HG03045 (cell line): ENCODE data around the gene SGCA.

Source experiments
- ATAC-seq: cut with Tn5 transposase; IDR thresholded peaks from one replicate; pipeline ENCODE4 v1.9.1; 2021; ENCODE audit warnings: mild to moderate bottlenecking, moderate library complexity; ENCODE audit not compliant: unreplicated experiment

Gene SGCA

GRCh38 chr17:50181591-50182560 lies 16.1 kb downstream of the SGCA start:
- ATAC-seq, result no peak

DNA sequence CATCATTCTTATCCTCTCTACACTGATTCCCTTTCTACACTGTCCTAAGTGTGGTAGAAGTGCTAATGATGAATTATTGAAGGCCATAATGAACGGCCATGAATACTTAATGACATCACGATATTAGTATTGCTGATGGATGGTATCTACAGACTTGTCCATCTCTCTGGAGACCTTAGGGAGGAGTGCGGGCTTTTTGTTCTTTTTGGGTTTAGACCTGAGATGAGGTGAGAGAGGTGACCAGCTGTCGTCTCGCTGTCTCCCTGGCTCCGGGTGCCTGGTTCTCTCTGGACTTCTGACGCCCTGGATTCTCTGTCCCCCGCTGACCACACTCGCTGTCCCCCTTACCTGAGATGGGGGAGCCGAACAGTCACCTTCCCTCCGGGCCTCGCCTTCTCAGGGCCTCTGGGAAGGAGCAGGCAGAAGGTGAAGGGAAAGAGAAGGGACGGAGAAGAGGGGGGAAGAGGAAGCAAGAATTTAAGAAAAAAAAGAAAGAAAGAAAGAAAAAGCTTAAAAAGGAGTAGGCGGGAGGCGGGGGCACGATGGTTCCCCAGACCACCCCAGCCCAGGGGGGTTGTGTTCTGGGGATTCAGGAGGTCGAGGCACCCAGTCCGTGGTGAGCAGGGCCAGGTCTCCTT lies 17.1 kb downstream of the SGCA start:
- no peak for ATAC-seq

- ATAC-seq, result no peak
Measured at GRCh38 chr17:50183421-50183994, 17.7 kb downstream of the SGCA start.

GRCh38 chr17:50184064-50184463 lies 18.3 kb downstream of the SGCA start:
- no peak for ATAC-seq

- no peak for ATAC-seq
Measured at GRCh38 chr17:50184611-50185398, 19.0 kb downstream of the SGCA start.

DNA sequence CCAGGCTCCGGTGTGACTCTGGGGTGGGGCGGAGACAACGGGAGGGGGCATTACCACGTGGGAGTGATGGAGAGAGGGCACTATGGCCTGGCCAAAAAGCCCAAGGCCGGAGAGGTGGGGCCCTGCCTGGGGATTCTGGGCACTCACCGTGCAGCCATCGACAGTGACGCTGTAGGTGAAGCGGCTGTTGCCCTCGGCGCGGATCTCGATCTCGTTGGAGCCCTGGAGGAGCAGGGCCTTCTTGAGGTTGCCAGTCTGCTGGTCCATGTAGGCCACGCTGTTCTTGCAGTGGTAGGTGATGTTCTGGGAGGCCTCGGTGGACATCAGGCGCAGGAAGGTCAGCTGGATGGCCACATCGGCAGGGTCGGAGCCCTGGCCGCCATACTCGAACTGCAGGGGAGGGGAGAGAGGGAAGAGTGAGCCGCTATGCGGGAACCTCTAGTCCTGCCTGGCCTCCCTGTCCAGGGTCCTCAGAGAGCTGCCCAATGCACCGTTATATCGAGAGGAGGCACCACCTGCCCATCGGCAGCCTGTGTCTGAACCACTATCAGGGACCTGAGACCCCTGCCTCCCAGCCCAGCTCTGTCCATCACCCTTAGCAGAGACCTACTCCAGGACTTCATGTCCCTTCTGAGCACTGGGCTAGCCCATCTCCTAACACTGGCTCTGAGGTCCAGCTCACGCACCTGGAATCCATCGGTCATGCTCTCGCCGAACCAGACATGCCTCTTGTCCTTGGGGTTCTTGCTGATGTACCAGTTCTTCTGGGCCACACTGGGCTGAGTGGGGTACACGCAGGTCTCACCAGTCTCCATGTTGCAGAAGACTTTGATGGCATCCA lies 20.0 kb downstream of the SGCA start:
- no peak for ATAC-seq

- ATAC-seq, result no peak
Measured at GRCh38 chr17:50186661-50187393, 21.0 kb downstream of the SGCA start.

DNA sequence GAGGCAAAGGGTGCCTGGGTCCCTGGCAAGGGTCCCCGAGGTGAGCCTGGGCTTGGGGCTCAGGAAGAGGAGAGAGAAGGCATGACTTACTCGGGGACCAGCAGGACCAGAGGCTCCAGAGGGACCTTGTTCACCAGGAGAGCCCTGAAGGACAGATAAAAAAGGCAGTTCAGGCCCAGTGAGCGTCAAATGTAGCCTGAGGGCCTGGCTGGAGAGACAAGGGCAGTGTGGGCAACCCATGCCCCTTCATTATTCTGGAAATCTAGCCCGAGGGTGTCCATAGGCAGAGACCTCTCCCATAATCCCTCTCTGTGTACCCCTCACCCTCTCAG lies 21.6 kb downstream of the SGCA start:
- ATAC-seq, result no peak

- no peak for ATAC-seq
Measured at GRCh38 chr17:50187751-50188530, 22.1 kb downstream of the SGCA start.

DNA sequence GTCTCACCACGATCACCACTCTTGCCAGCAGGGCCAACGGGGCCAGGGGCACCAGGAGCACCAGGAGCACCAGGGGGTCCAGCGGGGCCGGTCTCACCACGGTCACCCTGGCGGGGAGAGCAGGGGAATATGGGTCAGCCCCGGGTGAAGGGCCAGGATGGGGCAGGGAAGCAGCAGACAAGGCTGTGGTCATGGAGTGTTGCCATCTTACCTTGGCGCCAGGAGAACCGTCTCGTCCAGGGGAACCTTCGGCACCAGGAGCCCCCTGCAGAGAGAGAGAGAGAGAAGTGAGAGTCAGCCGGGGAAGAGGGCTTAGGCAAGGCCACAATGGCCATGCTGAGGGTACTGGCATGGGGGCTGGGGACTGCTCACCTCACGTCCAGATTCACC lies 22.7 kb downstream of the SGCA start:
- ATAC-seq, result no peak

- ATAC-seq, result no peak
Measured at GRCh38 chr17:50188921-50189549, 23.2 kb downstream of the SGCA start.

GRCh38 chr17:50189550-50190292 lies 23.9 kb downstream of the SGCA start:
- no peak for ATAC-seq

GRCh38 chr17:50190293-50190602 lies 24.4 kb downstream of the SGCA start:
- ATAC-seq, result no peak

DNA sequence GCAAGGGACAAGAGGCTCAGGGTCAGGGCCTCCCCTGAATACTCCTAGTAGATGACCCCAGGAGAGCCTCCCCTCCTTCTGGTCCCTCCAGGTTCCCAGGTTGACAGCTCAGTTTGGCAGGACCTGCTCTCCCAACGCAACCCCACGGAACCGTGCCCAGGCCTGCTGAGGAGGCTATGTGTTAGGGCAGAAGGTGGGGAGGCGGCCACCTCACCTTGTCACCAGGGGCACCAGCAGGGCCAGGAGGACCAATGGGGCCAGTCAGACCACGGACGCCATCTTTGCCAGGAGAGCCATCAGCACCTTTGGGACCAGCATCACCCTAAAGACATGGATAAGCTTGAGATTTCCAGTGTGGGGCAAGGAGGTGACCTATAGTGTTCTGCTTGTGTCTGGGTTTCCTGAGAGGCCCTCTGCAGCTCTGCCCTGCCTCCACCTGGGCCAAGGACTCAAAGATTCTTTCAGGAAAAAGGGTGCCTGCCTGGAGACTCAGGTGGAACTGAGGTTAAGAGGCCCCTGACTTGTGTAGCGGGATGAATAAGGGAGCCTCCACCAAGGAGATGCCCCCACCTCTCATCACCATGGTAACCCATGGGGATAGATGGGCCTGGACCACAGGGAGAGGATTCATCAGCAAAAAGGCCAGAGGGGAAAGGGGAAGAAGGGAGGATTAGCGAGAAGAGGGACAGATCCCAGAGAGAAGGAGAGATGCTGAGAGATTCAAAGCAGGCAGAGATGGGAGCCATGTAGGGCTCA lies 25.0 kb downstream of the SGCA start:
- ATAC-seq, result no peak

DNA sequence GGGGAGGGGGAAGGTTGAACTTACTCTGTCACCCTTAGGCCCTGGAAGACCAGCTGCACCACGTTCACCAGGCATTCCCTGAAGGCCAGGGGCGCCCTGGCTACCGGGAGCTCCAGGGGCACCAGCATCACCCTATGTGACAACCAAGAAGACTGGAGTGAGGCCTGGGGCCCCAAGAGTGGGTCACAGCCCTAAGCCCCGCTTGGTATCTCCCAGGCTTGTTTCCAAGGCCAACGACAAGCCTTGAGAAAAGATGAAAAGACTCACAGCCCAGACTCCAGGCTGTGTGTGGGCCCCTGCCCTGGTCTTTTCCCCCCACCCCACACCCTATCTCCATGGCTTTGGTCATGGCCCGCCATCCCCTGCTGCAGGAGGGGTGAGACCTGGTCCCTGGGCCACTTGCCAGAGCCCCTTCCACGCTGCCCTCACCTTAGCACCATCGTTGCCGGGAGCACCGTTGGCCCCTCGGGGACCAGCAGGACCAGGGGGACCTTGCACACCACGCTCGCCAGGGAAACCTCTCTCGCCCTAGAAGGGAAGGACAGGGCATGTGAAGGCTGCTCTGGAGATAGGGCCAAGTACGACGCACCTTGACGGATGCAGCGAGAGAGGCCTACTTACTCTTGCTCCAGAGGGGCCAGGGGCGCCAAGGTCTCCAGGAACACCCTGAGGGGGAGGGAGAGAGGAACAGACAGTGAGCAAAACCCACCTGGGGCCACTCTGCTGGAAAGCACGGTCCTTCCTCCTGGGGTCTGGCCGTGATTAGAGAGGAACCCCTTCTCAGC lies 25.7 kb downstream of the SGCA start:
- no peak for ATAC-seq

GRCh38 chr17:50192144-50192617 lies 26.4 kb downstream of the SGCA start:
- ATAC-seq, result no peak
